ENCODE data around the gene MROH2A.

The MROH2A gene

GRCh38 chr2:233766416-233766815 lies 11.7 kb upstream of the MROH2A start:
- no peak for DNase-seq

GRCh38 chr2:233768076-233768475 lies 10.1 kb upstream of the MROH2A start:
- no peak for DNase-seq

- DNase-seq, result no peak
These were observed 8.9 kb upstream of the MROH2A start for GRCh38 chr2:233769260-233769659.

- DNase-seq, result no peak
These were observed 6.0 kb upstream of the MROH2A start for GRCh38 chr2:233772153-233772552.

GRCh38 chr2:233772583-233772982 lies 5.5 kb upstream of the MROH2A start:
- no peak for DNase-seq

- DNase-seq, result no peak
These were observed 4.3 kb upstream of the MROH2A start for GRCh38 chr2:233773854-233774253.

- DNase-seq, result no peak
These were observed 2.7 kb upstream of the MROH2A start for GRCh38 chr2:233775414-233775813.

GRCh38 chr2:233779722-233780121 lies 1.6 kb downstream of the MROH2A start:
- no peak for DNase-seq

GRCh38 chr2:233780771-233781170 lies 2.6 kb downstream of the MROH2A start:
- no peak for DNase-seq

- no peak for DNase-seq
These were observed 11.4 kb downstream of the MROH2A start for GRCh38 chr2:233789554-233789953.

GRCh38 chr2:233791151-233791882 lies 13.2 kb downstream of the MROH2A start:
- DNase-seq, result no peak

GRCh38 chr2:233791883-233792329 lies 13.8 kb downstream of the MROH2A start:
- DNase-seq, result no peak

- no peak for DNase-seq
These were observed 14.6 kb downstream of the MROH2A start for GRCh38 chr2:233792720-233793119.

GRCh38 chr2:233793465-233794127 lies 15.5 kb downstream of the MROH2A start:
- no peak for DNase-seq

- no peak for DNase-seq
These were observed 16.1 kb downstream of the MROH2A start for GRCh38 chr2:233794128-233794658.

GRCh38 chr2:233795735-233796171 lies 17.6 kb downstream of the MROH2A start:
- peak; percentile 33 for DNase-seq

- DNase-seq, result no peak
These were observed 18.1 kb downstream of the MROH2A start for GRCh38 chr2:233796254-233796653.

- peak; percentile 20 for DNase-seq
These were observed 20.4 kb downstream of the MROH2A start for GRCh38 chr2:233798335-233799086.

- DNase-seq, result peak; percentile 34
These were observed 21.0 kb downstream of the MROH2A start for GRCh38 chr2:233799087-233799665.

GRCh38 chr2:233799716-233800115 lies 21.6 kb downstream of the MROH2A start:
- peak; percentile 10 for DNase-seq

GRCh38 chr2:233800208-233800607 lies 22.1 kb downstream of the MROH2A start:
- peak; percentile 22 for DNase-seq

GRCh38 chr2:233801357-233802131 lies 23.4 kb downstream of the MROH2A start:
- peak; percentile 52 for DNase-seq

Data from activated CD8-positive, alpha-beta memory T cell treated with anti-CD3 and anti-CD28 coated beads, Interleukin-2, amount 50 U/mL, for 48 hours (primary cell).